Gastroesophageal sphincter (tissue), 3 donors: ENCODE results near the gene PTP4A2.

Experiments
- CTCF ChIP-seq, 4 experiments: fragments of 200-600 bp in 2 of 4; fragments of 450-650 bp in 2 of 4; sonication (generic) in 1 of 4; IDR thresholded peaks; one replicate each; pipeline ENCODE4 v1.5.1; 2017 to 2019; ENCODE audit warnings: antibody characterized with exemption in 4 of 4, mild to moderate bottlenecking in 2 of 4, moderate library complexity in 2 of 4
- EP300 ChIP-seq: sonication (generic); formaldehyde crosslinking; IDR thresholded peaks from one replicate; pipeline ENCODE4 v1.6.1; 2017; ENCODE audit warnings: antibody characterized with exemption, mild to moderate bottlenecking
- POLR2AphosphoS5 ChIP-seq: sonication (generic); formaldehyde crosslinking; IDR thresholded peaks from one replicate; pipeline ENCODE4 v1.6.1; 2017; ENCODE audit warnings: antibody characterized with exemption

GRCh38 chr1:31984419-31985347 lies 46.5 kb upstream of the PTP4A2 start:
- TF ChIP-seq CTCF (IDR thresholded peaks at IDR 0.05) (no peak), EP300 (no peak), POLR2AphosphoS5 (no peak)
